Osteocyte (in vitro differentiated cells): ENCODE data around the gene SOBP. TPM values are rescaled to one million over a fixed set of nuclear protein-coding genes. Genes with fewer than 3 reads are reported as not detected.

ENCODE experiments used
- DNase-seq: peaks from one replicate; pipeline ENCODE4 v3.0.0; 2021; ENCODE audit warnings: mixed read lengths; ENCODE audit not compliant: unreplicated experiment; ENCODE audit errors: extremely low spot score
- H3K27ac Mint-ChIP-seq: one replicate; pipeline ENCODE4 v1.8.0; 2021; ENCODE audit warnings: mild to moderate bottlenecking, mixed read lengths; ENCODE audit not compliant: unreplicated experiment
- H3K27me3 Mint-ChIP-seq: one replicate; pipeline ENCODE4 v1.8.0; 2021; ENCODE audit warnings: mixed read lengths; ENCODE audit not compliant: unreplicated experiment
- H3K36me3 Mint-ChIP-seq: one replicate; pipeline ENCODE4 v1.8.0; 2021; ENCODE audit warnings: mixed read lengths; ENCODE audit not compliant: unreplicated experiment
- H3K4me1 Mint-ChIP-seq: one replicate; pipeline ENCODE4 v1.8.0; 2021; ENCODE audit warnings: mixed read lengths; ENCODE audit not compliant: unreplicated experiment
- H3K4me3 Mint-ChIP-seq: one replicate; pipeline ENCODE4 v1.8.0; 2021; ENCODE audit warnings: mild to moderate bottlenecking, moderate library complexity, mixed read lengths; ENCODE audit not compliant: unreplicated experiment
- H3K9me3 Mint-ChIP-seq: one replicate; pipeline ENCODE4 v1.8.0; 2021; ENCODE audit warnings: mixed read lengths; ENCODE audit not compliant: unreplicated experiment
- total RNA-seq: library from RNA; stranded (reverse); gene quantifications from 2 replicates; pipeline ENCODE4 v1.2.1, GENCODE V29; 2021
- TF ChIP-seq, protein P1 (sequence below): fragments of 200-600 bp; sonication (generic); IDR thresholded peaks from 2 replicates; pipeline ENCODE4 v1.5.0; 2021; ENCODE audit warnings: antibody characterized with exemption, mild to moderate bottlenecking, moderate library complexity

SOBP gene
- total RNA-seq, 1 donor from 2014 or later: 7.4 TPM

DNA sequence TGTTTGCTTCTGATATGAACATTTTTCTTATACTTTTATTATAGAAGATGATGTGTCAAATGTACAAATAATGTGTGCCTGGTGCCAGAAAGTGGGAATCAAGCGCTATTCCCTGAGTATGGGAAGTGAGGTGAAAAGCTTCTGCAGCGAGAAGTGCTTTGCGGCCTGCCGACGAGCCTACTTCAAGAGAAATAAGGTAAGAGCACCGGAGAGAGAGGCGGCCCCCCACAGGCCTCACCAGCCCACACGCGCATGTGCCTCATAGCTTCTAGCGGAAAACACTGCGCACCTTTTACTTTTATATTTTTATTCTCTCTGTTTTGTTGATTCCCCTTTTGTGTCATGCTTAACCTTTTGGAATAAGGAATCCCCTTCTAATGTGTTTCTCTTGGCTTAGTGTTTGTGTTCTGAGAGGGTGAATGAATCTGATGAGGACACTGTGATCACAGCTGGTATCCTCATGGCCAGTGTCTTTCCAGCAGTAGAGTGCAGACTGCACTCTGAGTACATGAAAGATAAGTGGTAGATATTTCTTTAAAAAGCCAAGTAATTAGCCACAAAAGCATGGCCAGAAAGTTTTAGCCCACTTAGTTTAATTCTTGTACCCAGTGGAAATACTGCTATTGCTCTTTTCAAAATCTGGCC, 43.6 kb downstream of the SOBP start:
- H3K4me1 Mint-ChIP-seq: peaks cover 13% of the 10 kb centered on the region

DNA sequence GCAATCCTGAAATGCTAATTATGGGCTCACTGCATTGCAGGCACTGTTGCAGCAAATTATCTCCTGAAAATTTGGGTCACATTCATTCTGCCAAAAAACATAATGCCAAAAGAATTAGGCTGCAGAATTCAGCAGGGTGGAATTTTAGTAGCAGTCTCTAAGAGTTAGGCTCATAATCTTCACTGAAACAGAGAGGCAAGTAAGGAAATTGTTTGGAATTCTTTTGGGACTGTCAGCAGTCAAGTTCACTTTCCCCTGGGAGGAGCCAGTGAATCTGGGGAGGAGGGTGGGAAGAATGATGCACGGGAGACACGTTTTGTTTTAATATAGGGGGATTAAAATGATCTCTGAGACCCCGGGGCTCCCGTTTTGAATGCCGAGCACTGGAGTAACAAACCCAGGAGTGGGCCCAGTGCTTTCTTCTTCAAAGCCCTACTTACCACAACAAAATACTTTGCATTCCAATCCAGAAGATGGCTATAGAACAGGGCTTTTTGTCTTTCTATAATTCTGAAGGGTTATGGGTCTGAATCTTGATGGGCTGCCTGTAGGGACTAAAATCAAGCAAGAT, 44.7 kb downstream of the SOBP start:
- H3K27ac Mint-ChIP-seq: no peak overlapping the region
- no peak overlapping the region for H3K4me3 Mint-ChIP-seq
- H3K36me3 Mint-ChIP-seq: no peaks in the 10 kb centered on the region
- H3K9me3 Mint-ChIP-seq: no peaks in the 10 kb centered on the region
- H3K27me3 Mint-ChIP-seq: no peaks in the 10 kb centered on the region
- DNase-seq: no peak
- TF ChIP-seq, protein P1, sequence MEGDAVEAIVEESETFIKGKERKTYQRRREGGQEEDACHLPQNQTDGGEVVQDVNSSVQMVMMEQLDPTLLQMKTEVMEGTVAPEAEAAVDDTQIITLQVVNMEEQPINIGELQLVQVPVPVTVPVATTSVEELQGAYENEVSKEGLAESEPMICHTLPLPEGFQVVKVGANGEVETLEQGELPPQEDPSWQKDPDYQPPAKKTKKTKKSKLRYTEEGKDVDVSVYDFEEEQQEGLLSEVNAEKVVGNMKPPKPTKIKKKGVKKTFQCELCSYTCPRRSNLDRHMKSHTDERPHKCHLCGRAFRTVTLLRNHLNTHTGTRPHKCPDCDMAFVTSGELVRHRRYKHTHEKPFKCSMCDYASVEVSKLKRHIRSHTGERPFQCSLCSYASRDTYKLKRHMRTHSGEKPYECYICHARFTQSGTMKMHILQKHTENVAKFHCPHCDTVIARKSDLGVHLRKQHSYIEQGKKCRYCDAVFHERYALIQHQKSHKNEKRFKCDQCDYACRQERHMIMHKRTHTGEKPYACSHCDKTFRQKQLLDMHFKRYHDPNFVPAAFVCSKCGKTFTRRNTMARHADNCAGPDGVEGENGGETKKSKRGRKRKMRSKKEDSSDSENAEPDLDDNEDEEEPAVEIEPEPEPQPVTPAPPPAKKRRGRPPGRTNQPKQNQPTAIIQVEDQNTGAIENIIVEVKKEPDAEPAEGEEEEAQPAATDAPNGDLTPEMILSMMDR: no peak
- H3K4me1 Mint-ChIP-seq: peaks cover 13% of the 10 kb centered on the region

More for the DNA sequence above, 43.6 kb downstream of the SOBP start:
- no peak for DNase-seq
- Mint-ChIP-seq H3K27me3 (no peaks in the 10 kb centered on the region), H3K9me3 (no peaks in the 10 kb centered on the region), H3K4me3 (no peak overlapping the region), H3K36me3 (no peaks in the 10 kb centered on the region), H3K27ac (no peak overlapping the region)
- TF ChIP-seq, protein P1: no peak

- H3K9me3 Mint-ChIP-seq: no peaks in the 10 kb centered on the region
- H3K4me1 Mint-ChIP-seq: peaks cover 13% of the 10 kb centered on the region
- DNase-seq: no peak
- no peaks in the 10 kb centered on the region for H3K27me3 Mint-ChIP-seq
- no peaks in the 10 kb centered on the region for H3K36me3 Mint-ChIP-seq
- no peak overlapping the region for H3K27ac Mint-ChIP-seq
- no peak overlapping the region for H3K4me3 Mint-ChIP-seq
- TF ChIP-seq, protein P1: no peak
These were observed 45.7 kb downstream of the SOBP start for GRCh38 chr6:107535626-107536025.

GRCh38 chr6:107536180-107536961, 46.5 kb downstream of the SOBP start:
- no peak for DNase-seq
- Mint-ChIP-seq H3K4me1 (peaks cover 13% of the 10 kb centered on the region), H3K27ac (no peak overlapping the region), H3K27me3 (no peaks in the 10 kb centered on the region), H3K36me3 (no peaks in the 10 kb centered on the region), H3K4me3 (no peak overlapping the region), H3K9me3 (no peaks in the 10 kb centered on the region)
- TF ChIP-seq, protein P1: no peak

GRCh38 chr6:107537559-107537958, 47.6 kb downstream of the SOBP start:
- Mint-ChIP-seq H3K4me3 (no peak overlapping the region), H3K27me3 (no peaks in the 10 kb centered on the region), H3K36me3 (no peaks in the 10 kb centered on the region), H3K9me3 (no peaks in the 10 kb centered on the region), H3K4me1 (peaks cover 13% of the 10 kb centered on the region), H3K27ac (no peak overlapping the region)
- no peak for DNase-seq
- TF ChIP-seq, protein P1: no peak
